ENCODE data around the gene LSG1.
"Not testable (repeated sequence)": the region's sequence is repeated elsewhere in the genome, so short reads cannot be mapped to it uniquely, and the experiment has no call there.

The LSG1 gene

GRCh38 chr3:194615226-194615625, 56.8 kb downstream of the LSG1 start:
- no peak for DNase-seq

GRCh38 chr3:194612221-194612620, 59.8 kb downstream of the LSG1 start:
- DNase-seq, result no peak

- DNase-seq, result no peak
Measured at GRCh38 chr3:194610689-194611088, 61.3 kb downstream of the LSG1 start.

- no peak for DNase-seq
Measured at GRCh38 chr3:194609601-194610000, 62.4 kb downstream of the LSG1 start.

- DNase-seq, result no peak
Measured at GRCh38 chr3:194608981-194609380, 63.0 kb downstream of the LSG1 start.

- DNase-seq, result no peak
Measured at GRCh38 chr3:194607592-194608389, 64.2 kb downstream of the LSG1 start.

- no peak for DNase-seq
Measured at GRCh38 chr3:194606941-194607340, 65.0 kb downstream of the LSG1 start.

GRCh38 chr3:194606163-194606562, 65.8 kb downstream of the LSG1 start:
- no peak for DNase-seq

- DNase-seq, result not testable (repeated sequence)
Measured at GRCh38 chr3:194605314-194605713, 66.7 kb downstream of the LSG1 start.

GRCh38 chr3:194604837-194605236, 67.2 kb downstream of the LSG1 start:
- no peak for DNase-seq

GRCh38 chr3:194604126-194604525, 67.9 kb downstream of the LSG1 start:
- no peak for DNase-seq

- no peak for DNase-seq
Measured at GRCh38 chr3:194602669-194603171, 69.3 kb downstream of the LSG1 start.

GRCh38 chr3:194598771-194599557, 73.0 kb downstream of the LSG1 start:
- DNase-seq, result no peak

- no peak for DNase-seq
Measured at GRCh38 chr3:194596906-194597305, 75.1 kb downstream of the LSG1 start.

GRCh38 chr3:194592798-194593752, 78.9 kb downstream of the LSG1 start:
- no peak for DNase-seq

Measured in NCI-H146 (cell line).